ENCODE data around the gene CPNE4.

CPNE4 gene

GRCh38 chr3:131728898-131729642 is 305.7 kb downstream of the CPNE4 start:
- DNase-seq, result peak; percentile 9

GRCh38 chr3:131725414-131725813 is 309.4 kb downstream of the CPNE4 start:
- no peak for DNase-seq

- no peak for DNase-seq
Observed at GRCh38 chr3:131723343-131723742, 311.5 kb downstream of the CPNE4 start.

- DNase-seq, result no peak
Observed at GRCh38 chr3:131717493-131717892, 317.3 kb downstream of the CPNE4 start.

- no peak for DNase-seq
Observed at GRCh38 chr3:131716943-131717342, 317.9 kb downstream of the CPNE4 start.

- DNase-seq, result no peak
Observed at GRCh38 chr3:131716007-131716406, 318.8 kb downstream of the CPNE4 start.

- DNase-seq, result no peak
Observed at GRCh38 chr3:131714585-131715220, 320.1 kb downstream of the CPNE4 start.

- no peak for DNase-seq
Observed at GRCh38 chr3:131713416-131714123, 321.2 kb downstream of the CPNE4 start.

GRCh38 chr3:131712662-131713061 is 322.2 kb downstream of the CPNE4 start:
- DNase-seq, result no peak

GRCh38 chr3:131711114-131711768 is 323.6 kb downstream of the CPNE4 start:
- no peak for DNase-seq

GRCh38 chr3:131708241-131708640 is 326.6 kb downstream of the CPNE4 start:
- no peak for DNase-seq

- no peak for DNase-seq
Observed at GRCh38 chr3:131705558-131706051, 329.2 kb downstream of the CPNE4 start.

GRCh38 chr3:131705099-131705498 is 329.7 kb downstream of the CPNE4 start:
- no peak for DNase-seq

GRCh38 chr3:131704098-131704497 is 330.7 kb downstream of the CPNE4 start:
- no peak for DNase-seq

GRCh38 chr3:131702146-131702545 is 332.7 kb downstream of the CPNE4 start:
- DNase-seq, result no peak

- DNase-seq, result no peak
Observed at GRCh38 chr3:131701153-131701770, 333.6 kb downstream of the CPNE4 start.

GRCh38 chr3:131699001-131699400 is 335.8 kb downstream of the CPNE4 start:
- DNase-seq, result no peak

GRCh38 chr3:131694376-131694775 is 340.4 kb downstream of the CPNE4 start:
- DNase-seq, result no peak

GRCh38 chr3:131692356-131692755 is 342.5 kb downstream of the CPNE4 start:
- DNase-seq, result no peak

GRCh38 chr3:131690800-131691199 is 344.0 kb downstream of the CPNE4 start:
- DNase-seq, result no peak

GRCh38 chr3:131688370-131688769 is 346.4 kb downstream of the CPNE4 start:
- no peak for DNase-seq

- DNase-seq, result no peak
Observed at GRCh38 chr3:131669600-131669999, 365.2 kb downstream of the CPNE4 start.

GRCh38 chr3:131658771-131659170 is 376.0 kb downstream of the CPNE4 start:
- no peak for DNase-seq

Data from NCI-H748 treated with DMSO at 0.1 percent for 48 hours (cell line).